Measurements from ENCODE around the gene CLGN. TPM values are rescaled to one million over a fixed set of nuclear protein-coding genes. Genes with fewer than 3 reads are reported as not detected.

The CLGN gene
- total RNA-seq, 1 experiment from 2014 or later: 2.9 TPM

- H3K23ac ChIP-seq (ENCODE audit: insufficient read length, low read depth, low read length): no peak overlapping the region
- Mint-ChIP-seq H3K4me1 (peaks cover 19 to 23% of the 10 kb centered on the region in 2 experiments), H3K4me3 (no peak overlapping the region), H3K27ac (no peak overlapping the region), H3K9me3 (no peaks in the 10 kb centered on the region; a peak in 1 of 5 replicates), H3K27me3 (ENCODE audit: low read depth) (peaks cover 5% of the 10 kb centered on the region; the same call in 1 of the 2 replicates), H3K36me3 (ENCODE audit: insufficient read depth in 1 of 3, low read depth in 3 of 3) (no peaks in the 10 kb centered on the region; a peak in 1 of 7 replicates)
- H3K18ac ChIP-seq (ENCODE audit: insufficient read length, low read depth, low read length): no peak overlapping the region
- no peaks in the 10 kb centered on the region for H3K79me2 ChIP-seq (ENCODE audit: insufficient read depth, low read length)
- no peaks in the 10 kb centered on the region for H4K20me1 ChIP-seq (ENCODE audit: control insufficient read depth, insufficient read depth, insufficient read length)
- no CpG with 5 or more reads among the region's 1 CpG for WGBS (ENCODE audit: extremely low coverage, insufficient read length, low lambda C conversion rate)
- H3K4me2 ChIP-seq (ENCODE audit: insufficient read depth, insufficient read length, low read length): no peak overlapping the region
- H2AFZ ChIP-seq (ENCODE audit: low read length): no peak overlapping the region
- H3K14ac ChIP-seq (ENCODE audit: insufficient read depth, low read length): no peak overlapping the region
- peaks cover 10% of the 10 kb centered on the region; the same call in 1 of the 2 replicates for H3K4me1 ChIP-seq (ENCODE audit: insufficient read depth, low read length)
- no peak overlapping the region for H4K5ac ChIP-seq (ENCODE audit: insufficient read length, low read depth, low read length)
- no peak overlapping the region for H2BK5ac ChIP-seq (ENCODE audit: insufficient read length, low read length)
- H2BK20ac ChIP-seq (ENCODE audit: low read depth, low read length, poor library complexity, severe bottlenecking): no peak overlapping the region
- H2BK120ac ChIP-seq (ENCODE audit: low read depth, low read length, poor library complexity, severe bottlenecking): no peak overlapping the region
- no peaks in the 10 kb centered on the region for H3K79me1 ChIP-seq (ENCODE audit: insufficient read depth, low read depth, low read length, poor library complexity, severe bottlenecking)
- H3T11ph ChIP-seq (ENCODE audit: low read length): no peak overlapping the region
- H2BK12ac ChIP-seq (ENCODE audit: insufficient read length, low read depth, low read length): no peak overlapping the region
- no peak overlapping the region for H3K9ac ChIP-seq (ENCODE audit: extremely low read depth, insufficient read length, low read length)
- DNase-seq: no peak
- no peak overlapping the region for H2BK15ac ChIP-seq (ENCODE audit: low read depth, low read length)
- no peak overlapping the region for H3K4ac ChIP-seq (ENCODE audit: low read depth, low read length)
- TF ChIP-seq CTCF (conservative IDR thresholded peaks at IDR 0.05): no peak
- no peaks in the 10 kb centered on the region for H3K27me3 ChIP-seq (ENCODE audit: insufficient read depth, low read length)
- H3K23me2 ChIP-seq (ENCODE audit: insufficient read length, low read depth, low read length, poor library complexity, severe bottlenecking): no peaks in the 10 kb centered on the region
- H2AK5ac ChIP-seq (ENCODE audit: insufficient read length, low read length): no peak overlapping the region
- H4K91ac ChIP-seq (ENCODE audit: insufficient read length, low read depth, low read length): no peak overlapping the region
- H3K27ac ChIP-seq (ENCODE audit: insufficient read length, low read depth, low read length): no peak overlapping the region
- H4K8ac ChIP-seq (replicated peaks; ENCODE audit: insufficient read length, low read depth, low read length): no peak overlapping the region
- H3K56ac ChIP-seq (ENCODE audit: insufficient read length, low read depth, low read length): no peak overlapping the region
- no peaks in the 10 kb centered on the region for H3K9me3 ChIP-seq (ENCODE audit: control insufficient read depth, low read depth, low read length)
Observed at GRCh38 chr4:140342620-140343019, 84.8 kb downstream of the CLGN start.

Other genes starting within 250 kb of the CLGN start
- 29.4 and 30.4 TPM in 2 replicates for gene SCOC, start 54.0 kb downstream of the CLGN start, total RNA-seq (2021)
- gene MGAT4D, start 70.6 kb upstream of the CLGN start, total RNA-seq (2021): not detected in 2 replicates
- gene ELMOD2, start 96.5 kb upstream of the CLGN start, total RNA-seq (2021): 26.3 and 28.0 TPM in 2 replicates
- gene UCP1, start 141.3 kb upstream of the CLGN start, total RNA-seq (2021): not detected in 2 replicates

All from H9 (cell line).